GM19099 (cell line): ENCODE measurements around the gene USP22.

Experiments
- POLR2A ChIP-seq: IDR thresholded peaks from 3 replicates; pipeline ENCODE4 v1.6.1; 2011; ENCODE audit warnings: low read depth; ENCODE audit not compliant: insufficient read length; ENCODE audit errors: extremely low read depth

USP22 gene

DNA sequence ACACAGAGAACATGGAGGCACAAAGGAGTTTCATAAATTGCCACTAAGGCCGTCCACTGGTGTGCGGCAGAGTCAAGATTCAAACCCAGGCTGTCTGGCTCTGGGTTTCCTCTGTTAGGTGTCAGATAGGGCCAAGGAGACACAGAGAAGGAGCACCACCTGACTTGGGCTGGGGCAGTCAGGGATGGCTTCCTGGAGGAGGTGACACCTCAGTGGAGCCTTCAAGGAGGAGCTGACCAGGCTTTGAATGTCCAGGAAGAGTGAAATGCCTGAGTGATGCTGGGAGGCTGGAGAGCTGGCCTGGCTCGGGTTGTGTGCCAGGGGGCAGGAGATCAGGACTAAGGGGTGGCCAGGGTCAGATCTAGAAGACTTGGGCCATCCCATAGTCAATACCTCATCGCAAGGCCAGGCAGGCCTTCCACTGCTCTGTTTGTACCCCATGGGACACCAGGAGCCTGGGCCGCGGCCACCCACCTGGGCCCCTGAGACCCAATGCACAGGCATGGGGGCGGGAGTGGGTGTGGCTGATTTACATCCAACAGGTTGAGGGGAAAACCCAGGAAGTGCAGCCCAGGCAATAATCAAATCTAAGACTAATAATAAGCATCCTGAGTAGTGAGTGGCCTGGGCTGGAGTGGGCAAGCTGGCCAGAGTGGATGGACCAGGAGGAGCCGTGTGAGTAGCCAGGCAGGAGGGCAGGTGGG, 73.7 kb downstream of the USP22 start:
- no peak for TF ChIP-seq POLR2A

DNA sequence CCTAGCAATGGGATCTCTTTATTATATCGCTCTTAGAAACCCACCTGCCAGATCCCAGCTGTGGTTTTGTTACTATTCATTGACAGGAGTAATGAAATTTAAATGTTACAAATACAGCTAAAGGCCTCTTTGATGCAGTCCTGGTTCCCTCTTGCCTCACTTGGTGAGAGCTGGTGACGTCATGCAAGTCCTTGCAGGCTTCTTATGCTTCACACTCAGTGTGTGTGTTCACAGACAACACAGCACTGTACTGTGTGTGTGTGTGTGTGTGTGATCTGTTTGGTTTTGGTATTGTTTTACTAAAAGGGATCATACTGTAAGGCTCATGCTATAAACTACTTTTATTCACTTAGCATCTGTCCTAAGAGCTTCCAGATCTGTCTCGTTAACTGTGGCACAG, 75.0 kb downstream of the USP22 start:
- TF ChIP-seq POLR2A: no peak

DNA sequence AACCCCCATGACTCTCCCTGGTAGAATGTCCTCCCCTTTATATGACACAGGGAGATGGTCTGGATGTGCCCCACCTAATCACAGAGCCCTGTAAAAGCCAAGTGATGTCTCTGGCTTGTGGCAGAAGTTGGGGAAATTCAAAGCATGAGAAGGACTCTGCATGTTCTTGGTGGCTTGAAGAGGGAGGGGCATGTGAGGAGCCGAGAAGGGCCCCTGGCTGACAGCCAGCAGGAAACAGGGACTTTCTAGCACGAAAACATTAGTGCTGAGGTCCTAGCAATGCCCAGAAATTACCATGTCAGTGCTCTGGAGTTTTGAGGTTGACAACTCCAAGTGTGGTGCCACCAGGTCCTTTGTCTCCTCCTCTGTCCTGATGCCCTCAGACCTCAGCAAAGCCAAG, 75.9 kb downstream of the USP22 start:
- TF ChIP-seq POLR2A: no peak

GRCh38 chr17:20965492-20965891, 77.3 kb downstream of the USP22 start:
- TF ChIP-seq POLR2A: no peak

GRCh38 chr17:20961586-20961985, 81.2 kb downstream of the USP22 start:
- TF ChIP-seq POLR2A: no peak

GRCh38 chr17:20960871-20961270, 81.9 kb downstream of the USP22 start:
- no peak for TF ChIP-seq POLR2A

DNA sequence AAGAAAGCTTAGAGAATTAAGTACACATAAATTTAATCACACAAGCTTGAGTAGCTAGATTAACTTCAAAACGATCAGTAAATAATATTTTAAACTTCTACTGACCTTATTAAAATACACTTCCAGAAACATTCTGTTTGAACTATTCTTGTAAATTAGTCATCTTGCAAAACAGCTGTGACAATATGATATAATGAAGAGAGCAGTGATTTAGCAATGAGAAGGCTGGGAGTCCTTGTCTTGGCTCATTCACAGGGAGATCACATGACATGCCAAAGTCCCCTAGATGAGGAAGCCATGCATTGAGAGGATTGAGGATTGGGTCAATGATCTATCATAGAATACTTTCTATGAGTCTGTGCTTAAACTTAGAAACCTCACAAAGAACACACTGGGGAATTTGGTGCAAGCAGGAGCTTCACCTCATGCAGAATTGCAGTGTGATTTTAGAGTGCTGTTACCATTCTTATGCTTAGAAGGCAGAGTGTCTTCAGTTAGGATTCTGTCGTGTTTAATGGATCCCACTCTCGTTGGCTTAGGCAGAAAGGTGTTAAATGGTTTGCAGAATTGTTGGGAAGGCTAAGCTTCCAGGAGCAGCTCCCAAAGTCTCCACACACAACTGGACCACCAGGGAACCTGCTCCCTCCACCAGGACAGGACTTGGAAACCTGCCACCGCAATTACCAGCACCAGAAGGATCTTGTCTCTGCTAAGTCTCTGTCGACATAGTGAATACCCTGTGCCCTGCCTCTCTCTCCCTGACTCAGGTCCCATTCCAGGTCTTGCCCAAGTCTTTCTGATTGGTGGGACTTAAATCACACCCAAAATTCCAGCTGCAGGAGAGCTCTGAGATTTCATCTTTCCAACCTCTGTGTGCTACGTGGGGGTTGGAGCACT, 87.1 kb downstream of the USP22 start:
- TF ChIP-seq POLR2A: no peak

DNA sequence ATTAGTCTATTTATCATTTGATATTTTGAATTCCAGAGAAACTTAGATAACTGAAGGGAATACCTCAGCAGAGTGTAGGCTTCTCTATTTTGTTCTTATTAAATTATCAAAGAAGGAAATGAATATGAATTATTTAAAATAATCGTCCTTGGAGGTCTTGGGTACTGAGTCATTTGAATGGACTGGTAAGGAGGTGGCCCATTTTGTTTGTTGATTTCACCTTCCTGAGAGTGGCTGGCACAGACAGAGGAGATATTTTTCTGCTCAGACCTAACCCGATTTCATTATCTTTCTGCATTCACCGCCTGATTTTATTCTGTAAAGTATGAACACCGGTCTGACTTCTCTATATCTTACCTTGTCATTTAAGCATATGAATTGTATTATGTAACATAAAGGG, 88.0 kb downstream of the USP22 start:
- no peak for TF ChIP-seq POLR2A

- TF ChIP-seq POLR2A: no peak
Measured at GRCh38 chr17:20952183-20952582, 90.6 kb downstream of the USP22 start.
